ENCODE data around the gene DGCR8. TPM values are rescaled to one million over a fixed set of nuclear protein-coding genes. Genes with fewer than 3 reads are reported as not detected.

The DGCR8 gene
- 13.5 and 18.2 TPM in 2 replicates for total RNA-seq (2014; rRNA removed; shearing (Covaris generic))

DNA sequence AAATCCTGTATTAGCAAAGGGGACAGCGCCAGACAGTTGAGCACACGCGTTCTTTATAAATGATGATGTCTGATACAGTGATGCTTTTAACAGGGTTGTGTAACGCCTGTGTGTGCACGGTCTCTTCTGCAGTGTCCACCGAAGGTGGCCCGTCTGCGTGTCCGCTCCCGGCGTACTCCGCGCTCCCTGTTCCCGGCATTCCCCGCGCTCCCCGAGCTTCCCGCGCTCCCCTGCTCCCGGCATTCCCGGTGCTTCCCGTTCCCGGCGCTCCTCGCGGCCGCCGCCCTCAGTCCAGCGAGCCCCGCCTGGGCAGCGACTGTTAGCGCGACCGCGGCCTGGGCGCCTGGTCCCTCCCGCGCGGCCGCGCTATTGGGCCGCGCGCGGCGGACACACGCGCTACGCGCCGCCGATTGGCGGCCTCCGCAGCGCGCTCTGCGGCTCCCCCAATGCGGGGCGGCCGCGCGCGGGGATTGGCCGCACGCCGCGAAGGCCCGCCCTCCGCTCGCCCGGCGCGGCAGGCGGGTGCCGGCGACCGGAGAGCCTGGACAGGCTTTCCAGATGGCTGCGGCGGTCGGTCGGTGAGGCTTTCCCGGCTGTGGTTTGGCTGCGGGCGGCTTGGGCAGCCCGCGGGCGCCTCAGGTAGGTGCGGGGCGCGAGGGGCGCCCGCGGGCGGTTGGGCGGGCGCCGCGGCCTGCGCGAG lies at the start of gene DGCR8:
Gene DGCR8 (plus strand): TSS at position 497 of the 700 bp plus-strand sequence. CDS start 5,723 bp downstream, outside the sequence.
- DNase-seq (ENCODE audit: low read depth), result peak; percentile 90

DNA sequence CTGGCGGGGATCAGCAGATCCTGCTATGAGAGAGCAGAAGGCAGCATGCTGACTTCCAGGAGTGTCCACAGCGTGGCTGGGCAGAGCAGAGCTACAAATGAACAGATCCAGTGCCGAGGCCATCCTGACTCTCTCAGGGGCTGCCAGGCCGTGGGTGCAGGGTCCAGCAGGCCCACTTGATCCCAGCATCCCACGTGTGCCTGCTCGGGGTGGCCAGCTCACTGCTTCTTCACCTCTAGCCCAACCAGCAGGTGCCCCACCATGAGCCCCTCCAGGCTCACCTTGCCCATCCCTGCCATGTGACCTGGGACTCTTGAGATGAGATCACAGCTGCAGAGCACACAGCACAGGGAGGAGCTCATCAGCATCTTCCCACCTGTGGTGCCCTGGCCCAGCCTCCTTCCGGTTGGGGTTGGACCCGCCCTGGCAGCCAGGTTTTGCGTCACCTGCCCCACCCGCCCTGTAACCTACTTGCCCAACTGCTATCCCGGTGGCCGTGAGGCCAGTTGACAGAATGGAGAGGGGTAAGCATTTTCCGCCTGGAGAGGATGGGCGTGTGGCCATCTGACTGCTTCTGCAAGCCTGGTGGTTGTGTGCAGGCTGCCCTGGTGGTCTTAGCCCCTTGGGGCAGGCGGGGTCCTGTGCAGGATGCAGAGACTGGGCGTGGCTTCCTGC lies 48.2 kb upstream of the DGCR8 start:
- DNase-seq (ENCODE audit: low read depth), result no peak

DNA sequence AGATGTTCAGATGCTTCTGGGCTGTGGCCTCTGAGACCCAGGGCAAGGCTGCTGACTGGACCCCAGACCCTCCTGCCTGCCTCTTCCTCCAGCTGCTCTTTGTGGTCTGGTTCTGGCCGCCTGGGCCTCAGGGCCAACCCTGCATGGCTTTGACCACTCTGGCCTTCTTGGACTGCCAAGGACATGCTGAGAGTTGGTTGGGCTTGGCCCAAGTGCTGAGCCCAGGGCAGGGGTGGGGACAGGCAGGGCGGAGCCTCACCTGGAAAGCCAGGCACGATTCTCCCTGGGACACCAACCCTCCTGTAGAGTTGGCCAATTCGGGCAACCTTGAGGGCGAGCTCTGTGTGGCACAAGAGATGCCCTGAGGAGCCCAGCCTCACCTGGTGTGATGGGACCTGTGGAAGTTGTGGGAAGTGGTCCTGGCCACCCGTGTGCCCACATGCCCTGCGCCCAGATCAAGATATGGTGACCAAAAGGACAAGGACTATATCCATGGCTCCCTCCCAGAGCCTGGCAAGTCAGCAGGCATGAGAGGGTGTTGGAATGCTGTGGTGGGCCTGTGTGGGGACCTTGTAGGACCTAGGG lies 47.5 kb upstream of the DGCR8 start:
- DNase-seq (ENCODE audit: low read depth), result no peak

DNA sequence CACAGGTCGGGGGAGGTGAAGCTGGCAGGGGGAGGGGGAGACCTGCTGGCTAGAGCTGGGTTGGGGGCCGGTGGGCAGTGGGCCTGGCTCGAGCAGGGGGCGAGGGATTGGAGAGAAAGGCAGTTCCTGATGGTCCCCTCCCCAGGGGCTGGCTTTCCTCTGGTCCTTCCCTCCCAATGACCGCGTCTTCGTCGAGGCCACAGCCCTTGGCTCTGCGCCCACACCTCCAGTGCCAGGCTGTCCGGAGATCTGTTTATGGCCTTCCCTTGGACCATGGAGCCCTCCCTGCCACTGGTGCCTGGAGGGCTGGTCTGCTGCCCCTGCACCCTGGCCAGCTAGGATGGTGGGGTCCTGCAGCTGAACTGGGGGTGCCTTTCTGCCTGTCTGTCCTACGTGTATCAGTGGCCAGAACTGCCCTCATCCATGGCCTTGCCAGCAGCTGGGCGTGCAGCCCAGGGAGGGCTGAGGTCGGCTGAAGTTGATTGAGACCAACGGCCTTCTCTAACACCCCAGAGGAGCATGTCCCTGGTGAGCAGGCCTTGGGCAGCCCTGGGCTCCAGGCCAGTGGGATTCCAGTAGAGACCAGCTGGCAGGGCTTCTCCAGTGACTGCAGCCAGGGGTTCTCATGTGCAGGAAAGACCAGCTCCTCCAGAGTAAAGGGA lies 46.9 kb upstream of the DGCR8 start:
- DNase-seq (ENCODE audit: low read depth), result no peak

DNA sequence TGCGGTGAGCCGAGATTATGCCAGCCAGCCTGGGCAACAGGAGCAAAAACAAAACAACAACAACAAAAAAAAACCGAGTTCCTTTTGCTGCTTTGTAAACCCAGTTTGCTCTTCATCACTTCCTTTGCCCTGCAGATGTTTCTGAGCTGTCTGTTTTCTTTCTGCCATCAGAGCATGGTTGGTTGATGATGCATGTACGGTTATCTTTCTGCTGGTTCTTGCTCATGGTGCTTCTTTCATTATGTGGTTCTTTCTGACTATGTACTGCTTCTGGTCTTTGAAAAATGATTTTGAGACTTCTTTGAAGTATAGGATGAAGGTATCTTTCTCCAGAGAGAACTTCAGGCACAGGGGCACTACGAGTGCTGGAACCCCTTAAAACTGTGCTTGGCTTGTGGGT lies 45.9 kb upstream of the DGCR8 start:
- no peak for DNase-seq (ENCODE audit: low read depth)

DNA sequence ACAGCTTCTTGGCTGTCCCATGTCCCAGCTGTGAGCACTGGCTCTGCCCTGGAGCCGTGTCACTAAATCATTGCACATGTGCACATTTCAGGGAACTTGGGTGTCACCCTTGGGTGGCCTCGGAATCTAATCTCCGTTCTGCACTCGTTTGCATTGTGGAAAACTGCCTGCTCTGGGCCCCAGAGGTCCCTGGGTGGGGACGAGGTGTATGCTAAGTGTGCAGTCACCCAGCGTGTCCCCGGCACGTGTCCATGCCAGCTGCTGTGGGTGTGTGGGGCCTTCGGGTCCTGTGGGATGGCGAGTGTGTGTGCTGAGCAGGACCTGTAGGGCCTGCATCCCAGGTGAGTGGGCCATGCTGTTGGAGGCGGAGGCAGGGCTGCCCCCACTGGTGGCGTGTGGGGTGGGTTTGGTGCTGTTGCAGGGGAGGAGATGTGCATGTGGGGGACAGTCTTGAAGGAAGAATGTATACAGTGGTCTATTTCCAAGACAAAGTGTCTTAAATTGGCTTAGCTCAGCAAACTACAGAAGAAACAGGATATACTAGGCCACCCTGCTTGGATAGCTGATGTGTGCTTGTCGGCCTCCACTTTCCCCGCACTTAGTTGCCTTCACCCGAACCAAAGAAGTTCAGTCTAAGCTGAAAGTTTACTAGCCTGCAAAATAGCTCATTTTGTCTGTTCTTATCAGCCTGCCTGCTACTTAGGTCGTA lies 44.5 kb upstream of the DGCR8 start:
- no peak for DNase-seq (ENCODE audit: low read depth)

DNA sequence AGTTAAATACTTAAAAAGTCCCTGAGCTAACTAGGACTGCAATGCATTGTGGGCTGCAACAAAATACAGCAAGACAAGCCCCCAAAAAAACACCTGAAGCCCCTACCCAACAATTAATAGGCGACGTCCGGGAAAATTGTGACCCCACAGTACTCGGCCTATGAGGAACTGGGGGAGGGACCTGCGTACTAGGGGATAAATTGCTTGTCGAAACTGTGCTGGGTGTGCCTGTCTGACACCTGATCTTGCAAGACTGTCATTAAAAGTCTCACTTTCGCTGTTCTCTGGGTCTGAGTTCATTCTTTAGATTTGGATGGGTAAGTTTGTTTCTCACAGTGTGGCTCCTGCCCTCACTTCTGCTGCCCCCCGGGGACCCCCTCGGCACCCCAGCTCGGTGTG lies 44.0 kb upstream of the DGCR8 start:
- no peak for DNase-seq (ENCODE audit: low read depth)

DNA sequence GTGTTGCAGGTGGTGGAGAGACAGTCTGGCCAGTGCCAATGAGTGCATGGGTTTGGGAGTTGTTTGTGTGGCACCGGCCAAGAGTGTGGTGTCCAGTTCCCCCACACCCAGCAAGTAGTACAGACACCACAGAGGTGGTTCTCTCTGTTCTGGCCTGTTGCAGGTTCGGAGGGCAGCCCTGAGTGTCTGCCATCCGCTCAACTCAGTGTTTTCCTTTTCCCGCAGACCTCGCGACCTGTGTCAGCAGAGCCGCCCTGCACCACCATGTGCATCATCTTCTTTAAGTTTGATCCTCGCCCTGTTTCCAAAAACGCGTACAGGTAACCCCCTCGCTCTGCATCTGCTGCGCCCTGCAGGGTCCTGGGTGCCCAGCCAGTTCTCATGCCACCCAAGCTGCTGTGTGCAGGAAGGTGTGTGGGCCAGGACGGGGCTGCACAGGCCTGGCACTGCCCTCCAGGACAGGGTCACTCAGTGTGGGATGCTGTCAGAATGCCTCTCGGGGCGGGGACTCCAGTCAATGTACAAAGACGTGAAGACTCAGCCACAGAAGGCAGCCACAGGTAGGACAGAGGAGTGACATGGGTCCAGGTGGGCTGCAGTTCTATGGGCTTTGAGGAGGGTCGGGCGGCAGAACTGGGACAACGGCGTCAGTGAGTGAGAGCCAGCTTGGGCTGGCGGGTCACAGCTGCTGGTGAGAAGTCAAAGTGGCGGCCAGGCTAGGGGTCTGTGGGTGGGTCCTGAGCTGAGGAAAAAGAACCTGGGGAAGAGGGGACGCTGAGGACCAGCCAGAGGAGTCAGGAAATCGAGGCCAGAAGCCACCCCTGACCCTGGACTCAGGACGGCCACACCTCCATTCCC lies 43.3 kb upstream of the DGCR8 start:
- DNase-seq (ENCODE audit: low read depth), result no peak

DNA sequence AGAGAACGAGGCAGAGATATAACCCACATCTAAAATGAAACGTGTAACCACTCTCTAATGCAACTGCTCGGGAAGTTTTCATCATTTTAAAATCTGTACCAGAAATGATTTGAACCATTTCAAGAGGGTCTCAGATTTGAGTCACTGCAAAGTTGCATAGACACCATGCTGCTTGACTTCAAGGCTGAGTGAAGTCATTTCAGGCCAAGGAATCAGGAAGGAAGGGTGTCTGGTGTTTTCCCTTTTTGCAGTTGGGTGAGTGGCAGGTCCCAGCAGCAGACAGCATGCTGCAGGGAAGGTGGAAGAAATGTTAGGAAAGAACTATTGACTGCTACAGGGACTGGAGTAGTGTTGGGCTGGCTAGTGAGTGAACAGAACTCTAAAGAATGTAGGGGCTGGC lies 42.6 kb upstream of the DGCR8 start:
- DNase-seq (ENCODE audit: low read depth), result no peak

DNA sequence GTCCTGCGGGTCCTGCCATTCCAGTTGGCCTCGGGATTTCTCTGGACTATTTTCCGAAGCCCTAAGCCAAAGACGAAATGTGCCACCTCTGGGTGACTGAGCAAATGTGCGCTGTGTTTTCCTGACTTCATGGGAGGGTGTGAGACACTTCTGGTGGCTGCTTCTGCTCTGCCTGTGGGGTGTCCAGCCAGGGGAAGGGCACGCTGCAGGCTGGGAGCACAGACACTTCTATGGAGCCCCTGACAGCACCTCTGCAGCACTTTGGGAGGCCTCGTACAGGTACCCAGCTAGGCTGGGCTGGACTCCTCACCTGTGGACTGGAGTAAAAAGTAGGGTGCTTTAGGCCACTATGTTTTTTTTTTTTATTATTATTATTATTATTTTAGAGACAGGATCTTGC lies 41.5 kb upstream of the DGCR8 start:
- DNase-seq (ENCODE audit: low read depth), result no peak

DNA sequence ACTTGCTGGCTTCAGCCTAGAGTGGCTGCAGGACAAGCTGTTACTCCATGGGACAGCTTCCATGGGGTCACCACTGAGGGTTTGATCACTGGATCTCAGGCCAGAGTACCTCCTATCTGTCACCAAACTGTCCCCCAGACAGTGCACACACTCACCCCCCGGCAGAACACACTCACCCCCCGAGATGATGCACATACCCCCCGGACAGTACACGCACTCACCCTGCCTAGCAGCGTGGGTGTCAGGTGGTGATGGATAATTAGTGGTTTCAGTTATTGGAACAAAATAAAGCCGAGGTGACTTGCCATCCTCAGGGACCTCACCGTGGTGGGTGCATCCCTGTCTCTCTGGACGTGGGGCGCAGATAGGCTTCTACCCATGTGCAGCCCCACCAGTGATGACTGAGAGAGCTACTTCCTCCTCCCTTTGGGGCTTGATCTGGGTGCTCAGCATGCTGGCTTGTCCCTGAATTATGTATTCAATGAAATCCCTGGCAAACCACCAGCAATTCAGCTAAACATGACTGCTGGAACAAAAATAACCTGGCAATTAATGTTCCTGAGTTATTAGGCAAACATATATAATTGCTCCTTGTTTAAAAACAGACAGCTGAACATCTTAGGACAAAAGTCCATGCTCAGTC lies 40.2 kb upstream of the DGCR8 start:
- DNase-seq (ENCODE audit: low read depth), result no peak

DNA sequence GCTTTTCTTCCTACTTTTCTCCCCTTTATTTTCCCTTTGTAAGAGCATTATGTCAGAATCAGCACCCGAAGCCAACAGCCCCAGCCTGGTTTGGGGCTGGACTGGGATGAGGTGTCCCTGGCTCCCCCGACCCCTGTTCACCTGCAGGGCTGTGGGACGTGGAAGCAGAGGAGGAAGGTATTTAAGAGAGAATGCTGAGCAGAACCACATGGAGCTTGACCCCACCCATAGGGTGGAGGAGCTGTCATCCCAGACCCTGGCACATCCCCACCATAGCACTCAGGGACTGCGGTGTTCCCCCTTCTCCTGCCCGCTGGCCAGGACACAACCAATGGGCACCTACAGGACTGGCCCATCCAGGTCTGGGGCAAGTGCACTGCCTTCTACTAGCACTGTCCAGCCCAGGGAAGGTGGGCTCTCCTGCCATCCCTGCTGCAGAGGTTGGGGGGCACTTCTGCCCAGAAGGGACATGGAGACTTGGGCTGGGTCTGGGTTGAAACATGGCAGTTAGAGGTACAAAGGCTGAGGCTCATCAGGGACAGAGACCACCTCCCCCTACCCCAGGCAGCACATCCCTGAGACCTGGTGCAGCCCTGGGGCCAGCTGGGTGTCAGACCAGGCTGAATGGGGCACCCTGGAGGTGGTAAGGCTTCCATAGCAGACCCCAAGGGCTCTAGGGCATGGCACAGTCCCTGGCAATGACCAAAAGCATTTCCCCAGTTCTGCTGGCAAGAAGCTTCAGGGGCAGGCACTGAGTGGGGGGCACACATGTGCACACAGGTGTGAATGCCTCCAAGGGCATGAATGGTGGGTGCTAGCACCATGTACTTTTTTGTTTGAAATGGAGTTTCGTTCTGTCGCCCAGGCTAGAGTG lies 39.5 kb upstream of the DGCR8 start:
- no peak for DNase-seq (ENCODE audit: low read depth)

DNA sequence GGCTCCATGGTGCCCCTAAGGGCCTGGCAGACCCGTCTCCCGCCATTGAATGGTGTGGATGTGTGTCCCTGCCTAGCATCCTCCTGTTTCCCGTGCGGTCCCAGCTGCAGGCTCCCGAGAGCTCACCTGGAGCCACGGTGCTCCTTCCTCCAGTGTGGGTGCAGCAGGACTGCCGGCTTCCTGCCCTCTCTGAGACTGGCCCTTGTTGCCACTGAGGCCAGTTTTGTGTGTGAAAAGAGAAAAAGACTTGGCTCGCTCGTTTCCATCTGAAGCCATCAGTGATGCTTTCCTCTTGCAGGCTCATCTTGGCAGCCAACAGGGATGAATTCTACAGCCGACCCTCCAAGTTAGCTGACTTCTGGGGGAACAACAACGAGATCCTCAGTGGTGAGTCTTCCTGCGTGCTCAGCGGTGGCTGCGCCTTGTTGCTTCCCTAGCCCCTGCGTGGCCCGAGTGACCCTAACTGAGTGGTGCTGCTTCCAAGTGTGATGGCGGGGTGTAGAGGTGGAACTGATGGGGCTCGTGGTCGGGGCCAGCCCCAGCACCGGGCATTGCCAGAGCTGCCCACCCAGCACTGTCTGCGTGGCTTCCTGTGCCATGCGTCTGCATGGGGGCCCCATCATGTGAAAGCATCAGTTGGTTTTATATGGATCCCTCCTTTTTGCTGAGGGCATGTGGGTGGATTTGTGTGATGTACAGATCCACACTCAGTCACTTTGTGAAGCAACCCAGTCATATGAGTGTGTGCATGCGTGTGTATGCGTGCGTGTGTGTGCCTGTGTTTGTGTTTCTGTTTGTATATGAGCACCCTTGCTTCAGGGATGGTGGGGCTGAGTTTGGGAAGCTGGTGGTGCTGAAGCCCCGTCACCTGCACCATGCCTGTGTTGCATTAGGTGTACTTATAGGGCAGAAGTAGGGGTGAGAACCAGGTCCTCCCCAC lies 36.7 kb upstream of the DGCR8 start:
- DNase-seq (ENCODE audit: low read depth), result no peak

DNA sequence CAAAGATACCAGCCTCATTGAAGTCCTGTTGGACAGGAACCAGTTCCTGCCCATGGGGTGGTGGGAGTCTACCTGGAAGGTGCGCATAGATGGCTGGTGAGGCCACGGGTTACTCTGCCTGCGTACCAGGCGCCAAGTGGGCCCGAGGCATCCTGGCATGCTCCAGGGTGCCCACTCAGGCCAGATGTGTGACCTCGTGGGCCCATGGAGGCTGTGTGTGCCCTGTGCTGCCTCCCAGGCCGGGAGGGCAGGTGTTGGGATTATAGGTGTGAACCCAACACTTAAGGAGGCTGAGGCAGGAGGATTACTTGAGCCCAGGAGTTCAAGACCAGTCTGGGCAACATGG lies 36.1 kb upstream of the DGCR8 start:
- DNase-seq (ENCODE audit: low read depth), result no peak

DNA sequence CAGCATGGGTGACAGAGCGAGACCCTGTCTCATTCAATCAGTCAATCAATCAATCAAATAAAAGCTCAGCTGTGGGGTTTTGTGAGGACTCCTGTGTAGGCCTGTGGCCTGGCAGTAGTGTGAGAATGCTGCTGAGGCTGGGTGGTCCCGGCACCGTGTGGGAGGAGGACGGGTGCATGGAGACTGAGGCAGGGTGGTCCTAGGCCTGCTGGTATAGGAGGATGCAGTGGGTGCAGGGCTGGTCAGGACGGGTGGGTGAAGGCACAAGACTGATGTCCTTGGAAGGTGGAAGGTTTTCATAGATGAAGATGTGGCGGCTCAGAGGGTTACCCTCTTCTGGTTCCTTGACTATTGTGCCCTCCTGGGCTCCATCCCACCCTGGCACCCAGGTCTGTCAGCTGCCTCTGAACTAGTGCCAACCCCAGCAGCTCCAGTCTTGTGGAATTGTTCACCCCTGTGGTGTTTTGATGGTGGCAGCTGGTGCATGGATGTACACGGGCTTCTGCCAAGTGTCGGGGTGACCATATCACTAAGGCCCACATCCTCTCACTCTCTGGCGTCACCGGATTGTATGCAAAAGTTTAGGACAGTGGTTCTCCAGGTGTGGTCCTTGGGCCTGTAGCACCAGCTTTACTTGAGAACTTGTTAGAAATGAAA lies 35.4 kb upstream of the DGCR8 start:
- DNase-seq (ENCODE audit: low read depth), result no peak

DNA sequence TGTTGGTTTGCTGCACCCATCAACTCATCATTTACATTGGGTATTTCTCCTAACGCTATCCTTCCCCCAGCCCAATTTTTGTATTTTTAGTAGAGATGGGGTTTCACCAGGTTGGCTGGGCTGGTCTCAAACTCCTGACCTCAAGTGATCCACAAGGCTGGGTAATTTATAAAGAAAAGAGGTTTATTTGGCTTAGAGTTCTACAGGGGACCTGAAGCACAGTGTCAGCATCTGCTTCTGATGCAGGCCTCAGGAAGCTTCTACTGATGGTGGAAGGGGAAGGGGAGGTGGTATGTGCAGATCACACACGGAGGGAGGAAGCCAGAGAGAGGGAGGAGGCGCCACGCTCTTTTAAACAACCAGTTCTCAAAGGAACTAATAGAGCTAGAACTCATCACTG lies 33.3 kb upstream of the DGCR8 start:
- DNase-seq (ENCODE audit: low read depth), result no peak

DNA sequence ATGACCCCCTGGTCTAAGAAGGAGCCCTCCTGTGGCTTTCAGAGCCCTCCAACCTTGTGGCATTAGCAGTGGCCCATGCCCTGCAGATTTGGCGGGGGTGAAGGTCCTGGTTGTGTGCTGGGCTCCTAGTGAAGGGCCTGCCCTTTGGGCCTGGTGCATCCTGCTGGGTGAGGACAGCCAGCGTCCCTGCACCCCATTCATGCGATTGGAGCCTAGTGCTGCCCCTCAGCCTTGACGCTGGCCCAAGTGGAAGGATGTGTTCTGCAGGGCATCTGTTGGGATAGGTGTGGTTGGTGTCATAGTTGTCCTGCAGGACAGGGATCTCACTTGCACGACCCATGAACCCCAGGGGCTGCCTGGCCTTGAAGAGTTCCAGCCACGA lies 28.1 kb upstream of the DGCR8 start:
- no peak for DNase-seq (ENCODE audit: low read depth)

Measured in M059J (cell line).